ENCODE measurements around the gene RALGDS.

RALGDS gene

GRCh38 chr9:133151601-133152525 lies 30.8 kb upstream of the RALGDS start:
- in situ Hi-C loops (cut with MboI; ENCODE audit: low sequenced_read_pairs), result no loop called here

DNA sequence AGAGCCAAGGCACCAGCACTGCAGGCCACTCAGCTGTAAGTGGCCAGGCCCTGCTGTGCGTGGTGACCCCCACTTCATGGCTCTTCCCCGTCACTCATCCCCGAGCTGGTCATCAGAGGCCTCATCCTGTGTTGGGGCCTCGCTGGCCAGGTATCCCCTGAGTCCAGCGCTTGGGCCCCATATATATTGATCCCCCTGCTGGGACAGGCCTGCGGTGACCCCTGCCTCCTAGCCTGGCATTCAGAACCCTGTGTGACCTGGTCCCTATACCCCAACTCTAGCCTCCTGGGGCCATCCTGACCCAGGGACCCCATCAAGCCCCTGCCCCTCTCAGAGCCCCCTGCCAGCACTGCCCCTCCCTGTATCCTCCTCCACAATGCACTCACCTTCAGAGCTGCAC lies 30.0 kb upstream of the RALGDS start:
- in situ Hi-C loops (cut with MboI; ENCODE audit: low sequenced_read_pairs), result no loop called here

- in situ Hi-C loops (cut with MboI; ENCODE audit: low sequenced_read_pairs), result no loop called here
These were observed 28.3 kb upstream of the RALGDS start for GRCh38 chr9:133149130-133150015.

GRCh38 chr9:133148199-133149129 lies 27.4 kb upstream of the RALGDS start:
- in situ Hi-C loops (cut with MboI; ENCODE audit: low sequenced_read_pairs), result no loop called here

DNA sequence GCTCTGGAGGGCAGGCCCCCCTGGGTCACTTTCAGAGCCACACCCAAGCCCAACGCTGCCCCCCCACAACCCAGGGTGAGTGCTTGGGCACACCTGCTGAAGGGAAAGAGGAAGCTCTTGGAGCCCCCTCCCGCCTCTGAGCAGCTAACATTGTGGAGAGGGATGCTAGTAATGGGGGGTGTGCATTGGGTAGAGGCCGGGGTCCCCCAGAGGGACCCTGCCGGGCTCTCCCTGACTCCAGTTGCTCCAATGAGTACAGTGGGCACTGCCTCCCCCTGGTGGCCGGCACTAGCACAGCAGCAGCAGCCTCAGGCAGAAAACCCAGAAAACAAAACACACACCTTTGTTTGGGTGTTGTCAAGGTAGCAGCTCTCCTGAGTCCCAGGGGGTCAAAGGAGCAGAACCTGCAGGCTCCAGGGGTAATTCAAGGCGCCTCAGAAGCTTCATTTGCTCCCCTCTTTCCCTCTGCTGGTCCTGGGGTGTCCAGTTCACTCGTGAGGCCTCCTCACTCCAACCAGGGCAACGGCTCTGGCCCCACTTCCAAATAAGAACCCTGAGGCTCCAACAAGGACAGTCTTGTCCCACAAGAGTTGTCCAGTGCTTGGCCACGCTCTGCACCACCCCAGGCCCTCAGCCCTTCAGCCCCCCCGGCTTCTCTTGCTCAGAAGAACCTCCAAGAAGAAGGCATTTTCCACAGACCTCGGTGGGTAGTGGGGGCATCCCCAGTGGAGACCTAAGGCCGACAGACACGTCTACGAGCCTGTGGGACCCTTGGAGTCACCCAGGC lies 26.6 kb upstream of the RALGDS start:
- in situ Hi-C loops (cut with MboI; ENCODE audit: low sequenced_read_pairs), result no loop called here

- in situ Hi-C loops (cut with MboI; ENCODE audit: low sequenced_read_pairs), result no loop called here
These were observed 25.8 kb upstream of the RALGDS start for GRCh38 chr9:133146746-133147411.

- in situ Hi-C loops (cut with MboI; ENCODE audit: low sequenced_read_pairs), result no loop called here
These were observed 24.1 kb upstream of the RALGDS start for GRCh38 chr9:133144904-133145851.

DNA sequence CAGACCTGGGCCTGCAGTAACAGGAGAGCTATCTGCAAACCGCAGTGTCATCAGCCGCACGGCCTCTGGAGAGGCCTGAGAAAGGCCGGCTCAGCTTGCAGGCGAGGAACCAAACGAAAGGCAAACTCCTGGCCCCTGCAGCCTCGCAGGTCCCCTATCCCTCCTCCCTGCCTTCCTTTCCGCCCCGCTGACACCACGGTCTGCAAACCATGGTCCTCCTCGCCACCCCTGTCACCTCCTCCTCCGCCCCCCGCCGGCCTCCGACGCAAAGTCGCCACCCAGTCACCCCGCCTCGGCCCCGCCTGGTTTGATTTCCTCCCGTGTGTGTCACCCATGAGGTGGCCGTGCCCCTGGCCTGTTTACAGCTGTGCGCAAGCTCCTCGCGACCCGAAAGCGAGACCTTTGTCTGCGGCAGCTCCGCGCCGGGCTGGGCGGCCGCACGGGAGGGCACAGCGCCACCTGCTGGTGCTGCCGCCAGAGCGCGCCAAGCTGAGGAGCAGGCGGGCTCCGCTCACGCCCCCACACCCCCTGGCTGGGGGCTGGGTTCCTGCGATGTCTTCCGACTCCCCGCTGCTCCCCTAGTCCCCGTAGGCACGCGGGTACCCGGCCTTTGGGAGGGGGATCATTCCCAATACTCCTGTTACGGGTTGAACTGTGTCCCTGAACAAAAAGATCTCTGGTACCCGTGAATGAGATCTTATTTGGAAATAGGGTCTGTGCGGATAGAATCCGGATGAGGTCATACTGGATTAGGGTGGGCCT lies 23.3 kb upstream of the RALGDS start:
- in situ Hi-C loops (cut with MboI; ENCODE audit: low sequenced_read_pairs), result no loop called here

- in situ Hi-C loops (cut with MboI; ENCODE audit: low sequenced_read_pairs), result no loop called here
These were observed 22.6 kb upstream of the RALGDS start for GRCh38 chr9:133143639-133144141.

DNA sequence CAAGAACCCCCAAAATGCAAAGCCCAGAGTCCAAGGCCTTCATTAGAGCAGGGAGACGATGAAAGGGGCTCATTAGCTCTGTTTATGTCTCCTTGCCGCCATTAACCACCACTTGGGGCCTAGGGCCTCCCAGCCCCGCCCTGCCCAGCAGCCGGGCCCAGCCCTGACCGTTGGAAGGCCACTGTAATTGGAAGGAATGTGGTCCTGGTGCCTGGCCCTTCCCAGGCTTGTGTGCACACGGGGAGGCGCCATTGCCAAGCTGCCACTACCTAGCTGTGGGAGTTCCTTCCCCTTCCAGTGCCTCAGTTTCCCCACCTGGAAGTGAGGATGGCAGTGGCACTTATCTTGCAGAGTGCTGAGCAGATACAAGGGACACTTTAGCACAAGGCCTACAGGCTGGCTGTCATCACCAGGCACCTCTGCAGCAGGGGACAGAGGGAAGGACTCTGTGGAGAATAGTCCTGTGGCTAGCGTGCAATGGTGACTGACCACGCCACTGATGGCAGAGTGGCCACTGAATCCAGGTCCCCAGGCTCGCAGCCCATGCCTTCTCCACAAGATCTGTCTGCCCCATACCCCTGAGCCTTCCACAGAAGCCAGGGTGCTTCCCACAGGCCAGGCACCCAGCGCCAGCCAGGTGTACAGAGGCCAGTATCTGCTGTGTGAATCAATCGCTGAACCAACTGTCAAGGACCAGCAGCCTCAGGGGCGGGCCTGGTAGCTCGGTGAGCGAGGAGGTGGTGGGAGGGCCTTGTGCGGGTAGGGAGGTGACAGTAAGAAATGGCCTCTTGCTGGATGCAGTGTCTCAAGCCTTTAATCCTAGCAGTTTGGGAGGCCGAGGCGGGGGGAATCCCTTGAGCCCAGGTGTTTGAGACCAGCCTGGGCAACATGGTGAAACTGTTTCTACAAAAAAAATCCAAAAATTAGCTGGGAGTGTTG lies 21.9 kb upstream of the RALGDS start:
- in situ Hi-C loops (cut with MboI; ENCODE audit: low sequenced_read_pairs), result no loop called here

DNA sequence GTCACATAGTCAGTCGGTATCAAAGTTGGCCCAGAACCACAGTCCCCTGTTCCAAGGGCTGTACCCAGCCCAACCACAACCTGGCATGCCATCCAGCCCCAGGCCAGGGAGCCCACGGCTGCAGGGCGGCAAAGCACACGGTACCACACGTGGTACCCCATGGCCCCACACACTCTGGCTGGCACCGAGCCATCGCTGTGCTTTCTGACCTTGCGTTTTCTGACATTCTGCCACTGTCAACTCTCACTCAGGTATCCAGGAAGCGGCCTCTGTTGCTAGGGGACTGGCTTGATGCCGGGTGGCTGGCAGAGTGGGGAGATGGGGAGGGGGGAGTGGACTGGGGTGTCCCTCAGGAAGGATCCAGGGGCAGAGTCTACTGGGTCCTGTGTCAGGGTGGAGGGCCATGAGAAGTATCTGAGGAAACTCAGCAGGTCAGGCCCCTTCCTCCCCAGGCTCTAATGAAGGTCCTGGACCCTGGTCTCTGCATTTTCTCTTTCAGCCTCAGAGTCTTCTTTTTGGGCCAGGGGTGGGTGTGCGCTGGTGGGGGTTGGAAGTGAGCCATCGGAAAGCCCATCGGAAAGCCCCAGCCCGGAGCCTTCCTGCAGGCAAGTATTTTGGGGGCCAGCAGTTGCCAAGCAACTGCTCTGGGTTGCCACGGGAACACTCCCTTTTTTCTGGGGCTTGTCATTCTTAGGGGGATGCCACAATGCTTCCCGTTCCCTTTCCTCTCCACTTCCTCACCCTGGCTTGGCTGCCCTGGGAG lies 21.0 kb upstream of the RALGDS start:
- in situ Hi-C loops (cut with MboI; ENCODE audit: low sequenced_read_pairs), result no loop called here

- in situ Hi-C loops (cut with MboI; ENCODE audit: low sequenced_read_pairs), result no loop called here
These were observed 19.6 kb upstream of the RALGDS start for GRCh38 chr9:133140606-133141005.

GRCh38 chr9:133140174-133140505 lies 19.1 kb upstream of the RALGDS start:
- in situ Hi-C loops (cut with MboI; ENCODE audit: low sequenced_read_pairs), result no loop called here

DNA sequence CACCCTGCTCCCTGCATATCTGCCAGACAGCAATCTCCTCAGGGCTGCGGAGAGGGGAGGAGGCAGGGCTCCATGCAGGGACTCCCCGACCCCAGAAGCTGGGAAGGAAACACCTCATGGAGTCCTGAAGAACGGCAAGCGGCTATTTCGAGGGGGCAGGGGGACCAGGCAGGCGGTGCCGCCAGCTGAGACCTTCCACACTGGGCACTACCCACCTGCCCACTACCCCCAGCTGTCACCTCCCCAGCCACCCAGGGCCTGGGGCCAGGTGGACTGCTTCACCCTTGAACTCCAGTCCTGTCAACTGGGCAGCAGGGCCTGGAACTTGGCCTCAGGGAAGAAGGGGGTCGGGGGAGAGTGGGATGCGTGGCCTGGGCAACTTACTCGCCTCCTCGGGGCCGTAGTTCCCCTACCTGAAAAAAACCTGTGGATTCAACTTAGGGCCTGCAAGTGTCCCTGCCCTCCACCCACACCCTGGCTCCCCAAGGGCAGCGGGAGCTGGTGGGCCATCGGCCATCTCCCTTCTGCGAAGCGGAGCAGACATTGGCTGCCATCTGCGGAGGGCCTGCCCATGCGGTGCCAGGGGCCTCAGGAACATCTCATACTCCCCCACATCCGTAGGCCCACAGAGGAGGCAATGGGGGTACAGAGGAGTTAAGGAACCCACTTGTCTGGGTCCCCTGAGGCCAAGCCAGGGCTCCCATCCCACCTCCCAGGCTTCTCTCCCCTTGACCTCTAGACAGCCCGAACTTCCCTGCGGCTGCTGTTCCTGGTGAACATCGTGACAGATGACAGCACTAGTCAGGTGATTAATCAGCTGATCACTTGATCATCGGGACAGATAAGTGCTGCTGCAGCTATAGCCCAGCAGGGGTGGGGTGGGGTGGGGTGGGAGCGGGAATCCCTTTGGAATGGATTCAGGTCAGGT lies 18.5 kb upstream of the RALGDS start:
- in situ Hi-C loops (cut with MboI; ENCODE audit: low sequenced_read_pairs), result no loop called here

Measured in HL-60/S4 treated with retinoic acid at 250 ng/mL for 4 days and 3 days (cell line).